Stimulated activated CD8-positive, alpha-beta memory T cell treated with anti-CD3 and anti-CD28 coated beads, Interleukin-4, amount 100 ng/mL, for 1 hour (primary cell): Measurements from ENCODE around the gene HBG2.

Experiments
- DNase-seq, 2 donors: peaks; one replicate each; pipeline ENCODE4 v3.0.0-alpha.2; 2020; ENCODE audit warnings: low read depth in 2 of 2, low spot score in 1 of 2

Gene HBG2

DNA sequence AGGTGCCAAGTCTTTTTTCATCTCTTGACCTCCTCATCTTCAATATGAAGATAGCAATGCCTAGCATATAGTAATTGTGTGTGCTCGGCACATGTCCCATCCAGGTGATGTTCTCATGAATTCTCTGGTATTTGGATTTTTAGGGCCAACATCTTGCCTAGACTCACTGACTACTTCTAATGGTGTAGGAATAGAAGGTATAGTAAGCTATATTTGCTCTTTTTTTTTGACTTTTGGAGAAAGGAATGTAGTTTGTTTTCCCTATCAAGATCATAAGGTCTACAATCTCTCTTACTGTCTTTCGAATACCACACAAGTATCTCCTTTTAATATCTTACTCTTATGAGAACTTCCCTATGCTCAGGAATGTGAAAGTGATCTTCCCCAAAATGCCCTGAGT is 23.5 kb downstream of the HBG2 start:
- no peak for DNase-seq

DNA sequence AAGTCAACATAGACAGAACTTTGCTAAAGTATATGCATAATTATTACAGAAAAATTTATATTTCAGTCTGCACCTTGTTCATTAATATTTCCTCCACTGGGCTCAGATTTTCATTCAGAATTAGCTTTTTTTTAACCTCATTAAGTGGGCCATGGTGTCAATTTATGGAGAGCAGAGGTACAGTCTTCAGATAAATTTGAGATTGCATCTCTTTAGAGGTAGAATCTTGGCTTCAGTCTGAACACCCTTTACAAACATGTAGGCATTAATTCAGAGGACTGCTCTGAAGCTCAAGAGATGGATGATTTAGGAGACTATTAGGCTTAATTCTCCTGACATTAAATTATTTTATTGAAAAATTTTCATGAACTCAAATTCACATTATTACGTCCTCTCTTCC is 24.3 kb downstream of the HBG2 start:
- no peak for DNase-seq

- DNase-seq: no peak
Measured at GRCh38 chr11:5229796-5230195, 24.8 kb downstream of the HBG2 start.

- DNase-seq: no peak
Measured at GRCh38 chr11:5229356-5229755, 25.2 kb downstream of the HBG2 start.

DNA sequence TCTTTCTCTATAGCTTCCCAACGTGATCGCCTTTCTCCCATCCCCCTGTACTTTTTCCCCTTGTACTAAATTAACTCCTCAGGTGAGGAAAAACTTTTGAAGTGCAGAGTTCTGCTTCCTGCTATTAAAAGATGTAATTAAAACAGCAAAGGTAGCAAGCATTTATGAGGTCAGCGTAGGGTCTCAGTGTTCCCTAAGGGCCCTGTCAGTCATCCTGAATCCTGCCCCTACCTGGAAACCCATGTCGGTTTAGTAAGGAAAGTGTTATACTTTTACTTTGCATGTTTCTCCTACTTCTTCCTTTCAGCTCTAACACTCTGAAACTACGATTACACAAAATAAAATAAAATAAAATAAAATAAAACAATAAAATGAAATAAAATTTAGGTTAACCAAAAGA is 26.5 kb downstream of the HBG2 start:
- no peak for DNase-seq

- DNase-seq: no peak
Measured at GRCh38 chr11:5227681-5228080, 26.9 kb downstream of the HBG2 start.

DNA sequence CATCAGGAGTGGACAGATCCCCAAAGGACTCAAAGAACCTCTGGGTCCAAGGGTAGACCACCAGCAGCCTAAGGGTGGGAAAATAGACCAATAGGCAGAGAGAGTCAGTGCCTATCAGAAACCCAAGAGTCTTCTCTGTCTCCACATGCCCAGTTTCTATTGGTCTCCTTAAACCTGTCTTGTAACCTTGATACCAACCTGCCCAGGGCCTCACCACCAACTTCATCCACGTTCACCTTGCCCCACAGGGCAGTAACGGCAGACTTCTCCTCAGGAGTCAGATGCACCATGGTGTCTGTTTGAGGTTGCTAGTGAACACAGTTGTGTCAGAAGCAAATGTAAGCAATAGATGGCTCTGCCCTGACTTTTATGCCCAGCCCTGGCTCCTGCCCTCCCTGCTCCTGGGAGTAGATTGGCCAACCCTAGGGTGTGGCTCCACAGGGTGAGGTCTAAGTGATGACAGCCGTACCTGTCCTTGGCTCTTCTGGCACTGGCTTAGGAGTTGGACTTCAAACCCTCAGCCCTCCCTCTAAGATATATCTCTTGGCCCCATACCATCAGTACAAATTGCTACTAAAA is 27.8 kb downstream of the HBG2 start, which contains the start of gene HBB:
Gene HBB (minus strand): TSS at position 340 of the 579 bp plus-strand sequence. CDS start 50 bp downstream, at position 290.
- DNase-seq: no peak

DNA sequence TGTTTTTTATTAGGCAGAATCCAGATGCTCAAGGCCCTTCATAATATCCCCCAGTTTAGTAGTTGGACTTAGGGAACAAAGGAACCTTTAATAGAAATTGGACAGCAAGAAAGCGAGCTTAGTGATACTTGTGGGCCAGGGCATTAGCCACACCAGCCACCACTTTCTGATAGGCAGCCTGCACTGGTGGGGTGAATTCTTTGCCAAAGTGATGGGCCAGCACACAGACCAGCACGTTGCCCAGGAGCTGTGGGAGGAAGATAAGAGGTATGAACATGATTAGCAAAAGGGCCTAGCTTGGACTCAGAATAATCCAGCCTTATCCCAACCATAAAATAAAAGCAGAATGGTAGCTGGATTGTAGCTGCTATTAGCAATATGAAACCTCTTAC is 29.1 kb downstream of the HBG2 start:
- DNase-seq: no peak

- DNase-seq: no peak
Measured at GRCh38 chr11:5224538-5225479, 29.8 kb downstream of the HBG2 start.

DNA sequence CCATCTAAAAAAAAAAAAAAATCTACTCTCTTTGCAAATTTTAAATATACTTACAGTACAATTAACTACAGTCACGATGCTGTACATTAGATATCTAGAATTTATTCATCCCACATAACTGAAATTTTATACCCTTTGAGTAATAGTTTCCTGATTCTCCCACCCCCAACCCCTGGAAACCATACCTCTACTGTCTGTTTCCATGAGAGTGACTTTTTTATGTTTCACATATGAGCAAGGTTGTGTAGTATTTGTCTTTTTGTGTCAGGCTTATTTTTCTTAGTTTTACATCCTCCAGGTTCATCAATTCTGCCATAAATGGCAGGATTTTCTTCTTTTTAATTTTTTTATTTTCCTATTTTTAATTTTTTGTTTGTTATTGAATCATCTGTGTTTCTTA is 30.9 kb downstream of the HBG2 start:
- DNase-seq: no peak

DNA sequence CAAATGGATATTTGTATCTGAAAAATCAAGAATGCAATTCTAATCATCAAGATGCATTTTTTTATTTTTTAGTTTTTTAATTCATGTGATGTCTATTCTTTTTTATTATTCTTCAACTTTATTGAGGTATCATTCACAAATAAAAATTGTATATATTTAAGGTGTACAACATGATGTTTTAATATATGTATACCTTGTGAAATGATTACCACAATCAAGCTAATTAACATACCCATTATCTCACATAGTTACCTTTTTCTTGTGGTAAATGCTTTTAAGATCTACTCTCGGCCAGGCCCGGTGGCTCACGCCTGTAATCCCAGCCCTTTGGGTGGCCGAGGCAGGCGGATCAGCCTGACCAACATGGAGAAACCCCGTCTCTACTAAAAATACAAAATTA is 31.4 kb downstream of the HBG2 start:
- no peak for DNase-seq

GRCh38 chr11:5210376-5210885 is 44.1 kb downstream of the HBG2 start:
- DNase-seq: no peak

- DNase-seq: no peak
Measured at GRCh38 chr11:5204787-5205186, 49.8 kb downstream of the HBG2 start.

GRCh38 chr11:5203366-5203765 is 51.2 kb downstream of the HBG2 start:
- DNase-seq: no peak
